Measurements from ENCODE around the gene PRKAR2B.

DNA sequence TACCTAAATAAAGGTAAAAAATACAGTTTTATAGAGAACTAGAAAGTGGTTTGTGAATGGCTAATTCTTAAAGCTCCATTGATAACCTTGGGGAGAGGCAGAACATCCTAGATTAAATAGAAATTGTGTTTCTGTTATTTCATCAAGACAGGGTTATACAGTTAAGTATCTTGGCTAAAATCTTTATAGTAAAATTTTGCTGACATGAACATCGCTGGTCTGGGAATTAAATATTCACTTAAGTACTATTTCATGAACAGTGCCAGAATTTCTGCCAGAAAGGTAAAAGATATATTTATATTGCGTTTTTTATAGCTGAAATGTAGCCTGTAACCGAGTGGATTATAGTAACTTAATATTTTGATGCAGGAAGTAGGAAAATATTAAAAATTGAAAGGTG lies 70.6 kb downstream of the PRKAR2B start:
- TF ChIP-seq, protein P1, sequence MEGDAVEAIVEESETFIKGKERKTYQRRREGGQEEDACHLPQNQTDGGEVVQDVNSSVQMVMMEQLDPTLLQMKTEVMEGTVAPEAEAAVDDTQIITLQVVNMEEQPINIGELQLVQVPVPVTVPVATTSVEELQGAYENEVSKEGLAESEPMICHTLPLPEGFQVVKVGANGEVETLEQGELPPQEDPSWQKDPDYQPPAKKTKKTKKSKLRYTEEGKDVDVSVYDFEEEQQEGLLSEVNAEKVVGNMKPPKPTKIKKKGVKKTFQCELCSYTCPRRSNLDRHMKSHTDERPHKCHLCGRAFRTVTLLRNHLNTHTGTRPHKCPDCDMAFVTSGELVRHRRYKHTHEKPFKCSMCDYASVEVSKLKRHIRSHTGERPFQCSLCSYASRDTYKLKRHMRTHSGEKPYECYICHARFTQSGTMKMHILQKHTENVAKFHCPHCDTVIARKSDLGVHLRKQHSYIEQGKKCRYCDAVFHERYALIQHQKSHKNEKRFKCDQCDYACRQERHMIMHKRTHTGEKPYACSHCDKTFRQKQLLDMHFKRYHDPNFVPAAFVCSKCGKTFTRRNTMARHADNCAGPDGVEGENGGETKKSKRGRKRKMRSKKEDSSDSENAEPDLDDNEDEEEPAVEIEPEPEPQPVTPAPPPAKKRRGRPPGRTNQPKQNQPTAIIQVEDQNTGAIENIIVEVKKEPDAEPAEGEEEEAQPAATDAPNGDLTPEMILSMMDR (conservative IDR thresholded peaks at IDR 0.05; ENCODE audit: low read length), result no peak
- no peak for TF ChIP-seq EZH2phosphoT487 (IDR thresholded peaks at IDR 0.05; ENCODE audit: borderline replicate concordance, low read depth, low read length)
